NCI-H146 treated with DMSO at 0.1 percent for 48 hours (cell line): ENCODE data around the gene SMARCB1.

Experiments used
- DNase-seq: peaks from one replicate; lab custom pipeline; 2025; ENCODE audit not compliant: unreplicated experiment; lab: John Stamatoyannopoulos, UW

The SMARCB1 gene

GRCh38 chr22:23779731-23780130 is 7.0 kb upstream of the SMARCB1 start:
- no peak for DNase-seq

GRCh38 chr22:23780146-23780748 is 6.5 kb upstream of the SMARCB1 start:
- DNase-seq = no peak

- no peak for DNase-seq
Observed at GRCh38 chr22:23781065-23781464, 5.7 kb upstream of the SMARCB1 start.

- no peak for DNase-seq
Observed at GRCh38 chr22:23781511-23782183, 5.1 kb upstream of the SMARCB1 start.

DNA sequence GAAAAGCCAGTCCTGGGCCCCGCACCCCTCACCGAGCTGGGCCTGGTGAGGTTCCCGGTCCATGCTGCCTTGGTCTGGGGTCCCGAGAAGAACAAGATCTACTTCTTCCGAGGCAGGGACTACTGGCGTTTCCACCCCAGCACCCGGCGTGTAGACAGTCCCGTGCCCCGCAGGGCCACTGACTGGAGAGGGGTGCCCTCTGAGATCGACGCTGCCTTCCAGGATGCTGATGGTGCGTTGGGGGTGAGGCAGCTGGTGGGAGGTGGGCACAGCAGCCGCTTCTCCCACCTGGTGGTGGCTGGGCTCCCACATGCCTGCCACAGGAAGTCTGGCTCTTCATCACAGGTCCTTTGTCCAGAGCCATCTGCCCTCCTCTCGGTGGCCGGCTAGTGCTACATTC is 4.5 kb upstream of the SMARCB1 start:
- DNase-seq = no peak

GRCh38 chr22:23782703-23783102 is 4.1 kb upstream of the SMARCB1 start:
- DNase-seq = no peak

DNA sequence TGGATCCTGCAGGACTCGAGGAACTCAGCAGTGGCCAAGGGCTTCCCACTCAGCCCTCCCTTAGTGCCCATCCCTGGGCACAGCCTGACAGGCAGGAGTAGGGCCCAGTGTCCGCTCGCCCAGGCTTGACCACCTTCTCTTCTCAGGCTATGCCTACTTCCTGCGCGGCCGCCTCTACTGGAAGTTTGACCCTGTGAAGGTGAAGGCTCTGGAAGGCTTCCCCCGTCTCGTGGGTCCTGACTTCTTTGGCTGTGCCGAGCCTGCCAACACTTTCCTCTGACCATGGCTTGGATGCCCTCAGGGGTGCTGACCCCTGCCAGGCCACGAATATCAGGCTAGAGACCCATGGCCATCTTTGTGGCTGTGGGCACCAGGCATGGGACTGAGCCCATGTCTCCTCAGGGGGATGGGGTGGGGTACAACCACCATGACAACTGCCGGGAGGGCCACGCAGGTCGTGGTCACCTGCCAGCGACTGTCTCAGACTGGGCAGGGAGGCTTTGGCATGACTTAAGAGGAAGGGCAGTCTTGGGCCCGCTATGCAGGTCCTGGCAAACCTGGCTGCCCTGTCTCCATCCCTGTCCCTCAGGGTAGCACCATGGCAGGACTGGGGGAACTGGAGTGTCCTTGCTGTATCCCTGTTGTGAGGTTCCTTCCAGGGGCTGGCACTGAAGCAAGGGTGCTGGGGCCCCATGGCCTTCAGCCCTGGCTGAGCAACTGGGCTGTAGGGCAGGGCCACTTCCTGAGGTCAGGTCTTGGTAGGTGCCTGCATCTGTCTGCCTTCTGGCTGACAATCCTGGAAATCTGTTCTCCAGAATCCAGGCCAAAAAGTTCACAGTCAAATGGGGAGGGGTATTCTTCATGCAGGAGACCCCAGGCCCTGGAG is 3.3 kb upstream of the SMARCB1 start:
- no peak for DNase-seq

DNA sequence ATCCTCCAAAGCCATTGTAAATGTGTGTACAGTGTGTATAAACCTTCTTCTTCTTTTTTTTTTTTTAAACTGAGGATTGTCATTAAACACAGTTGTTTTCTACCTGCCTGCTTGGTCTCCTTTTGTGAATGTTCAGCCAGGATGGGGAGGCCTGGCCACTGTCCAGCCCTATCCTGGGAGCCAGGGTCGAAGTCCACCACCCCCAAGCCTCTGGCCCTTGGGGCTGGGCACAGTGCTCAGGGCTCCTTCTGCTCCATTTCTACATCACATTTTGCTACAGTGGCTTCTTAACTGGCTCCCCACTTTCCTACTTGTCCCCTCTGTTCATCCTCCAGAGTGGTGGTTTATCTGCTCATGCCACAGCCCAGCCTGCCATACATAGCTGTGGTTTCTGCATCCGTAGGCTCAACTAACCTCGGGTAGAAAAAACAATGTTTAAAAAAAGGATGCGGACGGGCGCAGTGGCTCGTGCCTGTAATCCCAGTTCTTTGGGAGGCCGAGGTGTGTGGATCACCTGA is 2.5 kb upstream of the SMARCB1 start:
- DNase-seq = no peak

DNA sequence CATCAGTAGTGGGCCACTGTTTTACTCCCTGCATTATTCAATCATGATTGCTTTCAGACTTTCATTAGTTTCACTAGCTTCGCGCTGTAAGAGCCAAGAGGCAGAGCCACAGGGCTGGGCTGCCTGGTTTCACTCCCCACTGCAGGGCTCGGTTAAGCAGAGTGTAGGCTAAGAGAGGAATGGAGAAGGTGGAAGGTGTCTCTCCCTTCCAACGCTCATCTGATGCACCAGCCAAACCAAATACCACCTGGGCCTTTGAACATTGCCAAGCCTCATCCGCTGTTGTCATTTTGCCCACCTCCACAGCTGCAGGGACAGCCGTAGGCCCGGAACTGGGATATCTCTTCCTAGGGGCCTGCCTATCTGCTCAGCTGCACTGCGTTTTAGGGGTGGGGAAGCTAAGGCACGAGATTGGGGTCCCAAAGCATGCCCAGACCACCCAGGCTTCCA is 480 bp upstream of the SMARCB1 start:
- DNase-seq = no peak

GRCh38 chr22:23787600-23787896 is 782 bp downstream of the SMARCB1 start:
- DNase-seq = no peak

GRCh38 chr22:23787910-23788309 is 1.1 kb downstream of the SMARCB1 start:
- DNase-seq = no peak

GRCh38 chr22:23789121-23789520 is 2.4 kb downstream of the SMARCB1 start:
- no peak for DNase-seq

DNA sequence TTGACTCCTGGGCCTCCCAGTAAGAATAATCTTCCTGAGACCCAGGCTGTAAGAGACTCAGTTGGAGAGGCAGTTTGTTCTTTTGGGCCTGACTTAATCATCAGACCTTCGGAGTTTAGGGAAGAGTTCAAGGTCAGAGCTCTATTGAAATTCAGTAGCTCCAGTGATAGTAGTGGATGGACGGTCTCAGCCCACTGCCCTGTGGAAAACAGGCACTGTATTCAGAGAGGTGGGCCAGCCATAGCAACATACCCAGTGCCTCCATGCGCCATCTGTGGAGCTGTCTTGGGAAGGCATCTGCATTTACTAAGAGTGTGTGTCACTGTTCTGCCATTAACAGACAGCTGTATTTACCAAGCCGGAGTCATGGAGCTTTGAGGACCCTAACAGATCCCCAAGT is 2.9 kb downstream of the SMARCB1 start:
- DNase-seq = no peak

DNA sequence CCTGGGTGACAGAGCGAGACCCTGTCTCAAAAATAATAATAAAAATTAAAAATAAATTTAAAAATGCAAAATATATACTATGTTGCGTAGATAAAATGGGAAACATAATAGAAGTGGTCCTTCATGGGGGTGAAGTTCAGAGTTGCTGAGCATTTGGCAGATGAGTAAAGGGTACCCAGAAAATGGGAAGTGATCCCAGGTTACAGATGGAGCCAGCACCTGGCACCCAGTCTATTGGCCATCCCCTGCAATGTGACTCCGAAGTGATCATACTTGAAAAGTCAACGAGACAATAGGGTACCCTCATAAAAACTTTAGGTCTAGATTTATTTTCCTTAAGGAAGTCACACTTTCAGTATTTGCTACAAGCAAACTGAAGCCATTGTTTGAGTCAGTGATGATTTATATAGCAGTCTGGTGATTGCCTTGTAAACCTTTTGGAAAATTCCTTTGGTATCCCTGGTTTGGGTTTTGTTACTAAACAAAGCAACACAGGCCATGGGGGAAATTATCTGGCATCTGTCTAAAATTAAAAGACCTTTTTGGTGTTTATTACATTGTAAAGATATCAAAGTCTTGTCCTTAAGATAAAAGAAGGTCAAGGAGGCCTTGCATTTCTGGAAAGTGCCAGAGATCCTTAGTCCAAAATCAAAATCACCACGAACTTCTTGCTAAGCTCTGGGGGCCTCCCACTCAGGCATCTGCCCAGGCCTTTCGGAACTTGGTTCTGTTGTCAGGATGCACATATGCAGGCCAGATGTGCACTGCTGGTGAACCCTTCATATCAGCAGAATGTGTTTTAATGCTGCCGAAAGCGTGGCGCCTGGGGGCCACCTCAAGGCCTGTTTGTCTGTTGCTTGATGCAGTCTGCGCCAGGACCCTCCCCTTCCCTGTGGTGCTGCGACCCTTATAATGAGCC is 4.3 kb downstream of the SMARCB1 start:
- DNase-seq = no peak

DNA sequence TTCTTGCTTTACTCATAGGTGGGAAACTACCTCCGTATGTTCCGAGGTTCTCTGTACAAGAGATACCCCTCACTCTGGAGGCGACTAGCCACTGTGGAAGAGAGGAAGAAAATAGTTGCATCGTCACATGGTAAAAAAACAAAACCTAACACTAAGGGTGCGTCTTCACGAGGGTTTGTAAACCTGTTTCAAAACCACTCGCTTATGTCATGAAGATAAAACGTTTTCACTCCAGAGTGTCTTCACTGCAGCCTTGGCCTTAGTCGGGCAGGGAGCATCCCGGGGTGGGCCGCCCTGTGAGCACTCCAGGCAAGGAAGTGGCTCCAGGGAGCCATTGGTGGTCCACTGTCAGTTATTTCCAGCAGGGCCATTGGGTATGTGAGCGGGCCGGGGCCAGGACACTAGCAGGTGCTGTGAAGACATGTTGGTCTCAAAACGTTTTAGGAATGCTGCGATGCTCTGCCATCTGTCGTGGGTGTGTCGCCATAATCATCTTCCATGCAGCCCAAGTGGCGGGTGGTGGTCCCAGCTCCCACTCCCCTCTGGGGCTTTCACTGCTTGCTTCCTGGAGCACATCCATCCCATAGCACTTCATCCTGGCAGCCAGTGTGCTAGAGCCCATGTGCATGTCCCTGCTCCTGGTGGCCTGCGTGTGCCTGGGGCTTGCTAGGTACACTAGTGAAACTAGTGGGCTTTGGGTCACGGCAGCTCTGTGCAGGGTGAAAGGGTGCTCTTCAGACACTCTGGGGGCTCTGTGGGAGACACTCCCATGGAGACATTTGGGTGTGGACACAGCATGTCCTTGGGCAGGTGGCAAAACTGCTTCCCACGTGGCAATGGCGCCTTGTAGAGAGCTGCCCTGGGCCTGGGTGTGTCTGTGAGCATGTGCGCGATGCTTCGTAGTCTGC is 5.2 kb downstream of the SMARCB1 start:
- no peak for DNase-seq

DNA sequence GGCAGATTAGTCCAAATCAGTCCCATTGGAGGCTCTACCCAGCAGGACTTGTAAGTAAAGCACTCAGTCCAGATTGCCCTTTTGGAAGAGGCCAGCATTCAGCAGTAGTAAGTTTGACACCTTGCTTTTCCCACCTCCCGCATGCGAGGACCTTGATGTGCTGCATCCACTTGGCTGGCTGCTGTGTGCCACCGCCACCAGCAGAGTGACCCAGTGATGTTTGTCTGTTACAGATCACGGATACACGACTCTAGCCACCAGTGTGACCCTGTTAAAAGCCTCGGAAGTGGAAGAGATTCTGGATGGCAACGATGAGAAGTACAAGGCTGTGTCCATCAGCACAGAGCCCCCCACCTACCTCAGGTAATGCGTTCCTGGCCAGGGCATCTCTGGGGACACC is 6.6 kb downstream of the SMARCB1 start:
- DNase-seq = no peak

DNA sequence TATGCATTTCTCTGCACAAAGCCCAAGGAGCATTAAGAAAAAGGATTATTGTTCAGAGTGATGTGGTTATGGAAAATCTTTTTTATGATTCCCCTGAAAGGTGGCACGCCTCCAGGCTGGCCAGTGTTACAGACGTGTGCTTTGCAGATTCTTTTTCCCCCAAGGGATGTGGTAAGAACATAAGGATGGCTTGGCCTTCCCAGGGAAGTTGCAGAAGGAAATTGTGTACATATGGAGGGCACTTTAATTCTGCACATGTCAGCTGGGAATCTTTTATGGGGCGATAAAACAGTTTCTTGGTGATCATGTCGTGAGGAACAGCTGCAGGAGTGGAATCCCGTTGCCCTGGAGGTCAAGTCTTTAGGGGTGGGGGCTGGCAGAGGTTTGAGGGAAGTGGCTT is 9.7 kb downstream of the SMARCB1 start:
- no peak for DNase-seq

- no peak for DNase-seq
Observed at GRCh38 chr22:23800297-23801237, 13.8 kb downstream of the SMARCB1 start.
